Stimulated activated CD4-positive, alpha-beta T cell treated with anti-CD3 and anti-CD28 coated beads, Interleukin-1b, Interleukin-23, amount 100 ng/mL, for 4 hours (primary cell): ENCODE data around the gene PHLDB1.

Experiments used
- DNase-seq, 2 donors: peaks; one replicate each; pipeline ENCODE4 v3.0.0-alpha.2; 2020; ENCODE audit warnings: low read depth in 2 of 2

Gene PHLDB1

GRCh38 chr11:118638726-118639125, 31.3 kb downstream of the PHLDB1 start:
- no peak for DNase-seq

- no peak for DNase-seq
These were observed 32.5 kb downstream of the PHLDB1 start for GRCh38 chr11:118639899-118640298.

- no peak for DNase-seq
These were observed 33.1 kb downstream of the PHLDB1 start for GRCh38 chr11:118640332-118641154.

GRCh38 chr11:118641397-118642019, 34.1 kb downstream of the PHLDB1 start:
- DNase-seq: no peak

GRCh38 chr11:118643142-118643994, 36.0 kb downstream of the PHLDB1 start:
- no peak for DNase-seq

GRCh38 chr11:118643995-118644345, 36.6 kb downstream of the PHLDB1 start:
- no peak for DNase-seq

GRCh38 chr11:118644496-118644895, 37.1 kb downstream of the PHLDB1 start:
- DNase-seq: no peak

GRCh38 chr11:118645066-118645715, 37.8 kb downstream of the PHLDB1 start:
- no peak for DNase-seq

GRCh38 chr11:118646393-118646792, 39.0 kb downstream of the PHLDB1 start:
- DNase-seq: no peak

- no peak for DNase-seq
These were observed 40.9 kb downstream of the PHLDB1 start for GRCh38 chr11:118648291-118648690.

- DNase-seq: no peak
These were observed 42.5 kb downstream of the PHLDB1 start for GRCh38 chr11:118649941-118650340.

GRCh38 chr11:118650366-118650765, 43.0 kb downstream of the PHLDB1 start:
- no peak for DNase-seq

- no peak for DNase-seq
These were observed 44.4 kb downstream of the PHLDB1 start for GRCh38 chr11:118651820-118652219.

GRCh38 chr11:118652681-118653181, 45.3 kb downstream of the PHLDB1 start:
- DNase-seq: no peak

- DNase-seq: no peak
These were observed 46.4 kb downstream of the PHLDB1 start for GRCh38 chr11:118653684-118654390.

GRCh38 chr11:118655486-118656190, 48.2 kb downstream of the PHLDB1 start:
- DNase-seq: no peak

GRCh38 chr11:118656563-118657165, 49.2 kb downstream of the PHLDB1 start:
- no peak for DNase-seq

- DNase-seq: no peak
These were observed 49.8 kb downstream of the PHLDB1 start for GRCh38 chr11:118657238-118657637.

- DNase-seq: no peak
These were observed 50.5 kb downstream of the PHLDB1 start for GRCh38 chr11:118657709-118658428.
